Gastrocnemius medialis (tissue), 4 donors: ENCODE data around the gene LRRC75B. TPM values are rescaled to one million over a fixed set of nuclear protein-coding genes. Genes with fewer than 3 reads are reported as not detected.

Experiments used
- ATAC-seq, 2 donors: fragments of 150-250 bp; one replicate each; pipeline ENCODE4 v1.9.1; 2016
- DNase-seq, 2 donors: peaks; one replicate each; pipeline ENCODE4 v3.0.0-alpha.2; 2019
- H3K27ac ChIP-seq, 4 donors: fragments of 200-600 bp; sonication (generic); 1 replicate in 1 of 4; 2 replicates in 3 of 4; pipeline ENCODE4 v1.5.1; 2016 to 2018; ENCODE audit warnings: mild to moderate bottlenecking in 2 of 4, moderate library complexity in 1 of 4
- H3K27me3 ChIP-seq, 3 donors: fragments of 200-600 bp; sonication (generic) in 2 of 3; 1 replicate in 1 of 3; 2 replicates in 2 of 3; pipeline versions ENCODE4 v1.5.1 to v1.6.0; 2016 to 2019; ENCODE audit warnings: mild to moderate bottlenecking in 1 of 3, moderate library complexity in 1 of 3
- H3K36me3 ChIP-seq, 2 donors: fragments of 200-600 bp; sonication (generic) in 1 of 2; one replicate each; pipeline ENCODE4 v1.5.1; 2017 to 2018
- H3K4me1 ChIP-seq, 2 donors: fragments of 200-600 bp; sonication (generic) in 1 of 2; one replicate each; pipeline ENCODE4 v1.5.1; 2016 to 2017; ENCODE audit warnings: mild to moderate bottlenecking in 2 of 2
- H3K4me3 ChIP-seq, 4 donors: fragments of 200-600 bp; sonication (generic) in 3 of 4; 1 replicate in 1 of 4; 2 replicates in 3 of 4; pipeline ENCODE4 v1.5.1; 2016 to 2019; ENCODE audit warnings: mild to moderate bottlenecking in 2 of 4
- H3K9me3 ChIP-seq, 3 donors: fragments of 200-600 bp; sonication (generic) in 2 of 3; 1 replicate in 1 of 3; 2 replicates in 2 of 3; pipeline ENCODE4 v1.5.1; 2016 to 2019
- POLR2A ChIP-seq, 2 donors: fragments of 450-650 bp; IDR thresholded peaks; one replicate each; pipeline ENCODE4 v1.6.1; 2017; ENCODE audit warnings: antibody characterized with exemption in 2 of 2, mild to moderate bottlenecking in 2 of 2, moderate library complexity in 2 of 2
- in situ Hi-C, 4 donors: fragments of 200-750 bp; cut with MboI; loops; one replicate each; pipeline versions ENCODE4 v1.15.0 to v1.8.0; 2017; ENCODE audit warnings: low sequenced_read_pairs in 4 of 4
- intact Hi-C: fragments of 100-400 bp; cut with DNase I; formaldehyde crosslinking; loops from one replicate; pipeline ENCODE4 v1.15.1; 2023; ENCODE audit warnings: low total_unique reads
- total RNA-seq, 4 donors: library from RNA; depleted of rRNA; stranded (reverse); fragments of >200 nt; gene quantifications; one replicate each; pipeline versions ENCODE4 v1.1.0 to v1.2.3, GENCODE V29; 2016
- TF ChIP-seq, protein P1 (sequence below), 5 experiments: fragments of 450-650 bp in 3 of 5; fragments of 200-600 bp in 2 of 5; sonication (generic) in 2 of 5; IDR thresholded peaks in 4 of 5; conservative IDR thresholded peaks in 1 of 5; 1 replicate in 4 of 5; 2 replicates in 1 of 5; pipeline ENCODE4 v1.5.1; 2016 to 2019; ENCODE audit warnings: antibody characterized with exemption in 5 of 5, mild to moderate bottlenecking in 3 of 5, moderate library complexity in 3 of 5

LRRC75B gene
- total RNA-seq, 4 donors from 2014 or later, result 1.9 to 3.4 (median 2.8) TPM

DNA sequence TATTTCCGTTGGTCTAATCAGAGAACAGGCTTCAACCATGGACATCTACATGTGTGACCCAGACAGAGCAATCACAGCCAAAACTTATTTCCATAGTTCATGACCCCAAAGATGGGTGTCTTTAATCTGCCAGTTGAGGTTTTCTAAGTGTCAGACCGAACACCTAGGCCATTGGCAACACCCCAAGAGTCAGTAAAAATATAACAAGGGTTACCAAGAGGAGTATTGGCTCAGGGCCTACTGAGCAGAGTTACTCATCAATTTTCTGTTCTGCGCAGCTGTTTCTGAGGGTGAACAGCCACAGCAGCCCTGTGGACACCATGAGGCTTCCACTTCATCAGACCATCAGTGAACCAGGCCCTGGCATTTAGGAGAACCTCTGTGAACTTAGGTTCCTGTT lies 56.8 kb downstream of the LRRC75B start:
- H3K27ac ChIP-seq, result no peak overlapping the region
- DNase-seq, result no peak
- no peak for ATAC-seq
- no peak overlapping the region for H3K4me3 ChIP-seq
- H3K27me3 ChIP-seq, result no peaks in the 10 kb centered on the region
- intact Hi-C loops, result no loop called here
- in situ Hi-C loops, result no loop called here
- TF ChIP-seq POLR2A (IDR thresholded peaks at IDR 0.05), result no peak
- TF ChIP-seq, protein P1, sequence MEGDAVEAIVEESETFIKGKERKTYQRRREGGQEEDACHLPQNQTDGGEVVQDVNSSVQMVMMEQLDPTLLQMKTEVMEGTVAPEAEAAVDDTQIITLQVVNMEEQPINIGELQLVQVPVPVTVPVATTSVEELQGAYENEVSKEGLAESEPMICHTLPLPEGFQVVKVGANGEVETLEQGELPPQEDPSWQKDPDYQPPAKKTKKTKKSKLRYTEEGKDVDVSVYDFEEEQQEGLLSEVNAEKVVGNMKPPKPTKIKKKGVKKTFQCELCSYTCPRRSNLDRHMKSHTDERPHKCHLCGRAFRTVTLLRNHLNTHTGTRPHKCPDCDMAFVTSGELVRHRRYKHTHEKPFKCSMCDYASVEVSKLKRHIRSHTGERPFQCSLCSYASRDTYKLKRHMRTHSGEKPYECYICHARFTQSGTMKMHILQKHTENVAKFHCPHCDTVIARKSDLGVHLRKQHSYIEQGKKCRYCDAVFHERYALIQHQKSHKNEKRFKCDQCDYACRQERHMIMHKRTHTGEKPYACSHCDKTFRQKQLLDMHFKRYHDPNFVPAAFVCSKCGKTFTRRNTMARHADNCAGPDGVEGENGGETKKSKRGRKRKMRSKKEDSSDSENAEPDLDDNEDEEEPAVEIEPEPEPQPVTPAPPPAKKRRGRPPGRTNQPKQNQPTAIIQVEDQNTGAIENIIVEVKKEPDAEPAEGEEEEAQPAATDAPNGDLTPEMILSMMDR (IDR thresholded peaks at IDR 0.05 in 4 of 5, conservative IDR thresholded peaks at IDR 0.05 in 1 of 5), result no peak
- peaks cover 12 to 26% of the 10 kb centered on the region in 2 donors for H3K4me1 ChIP-seq
- no peaks in the 10 kb centered on the region for H3K9me3 ChIP-seq
- peaks cover 0 to 8% of the 10 kb centered on the region in 2 donors for H3K36me3 ChIP-seq

Other genes starting within 250 kb of the LRRC75B start
- 1 to 10 TPM in 3 of 4 donors, under 1 TPM in 1; 0.39 to 3.6 (median 1.2) TPM for gene ADORA2A, start 165.5 kb downstream of the LRRC75B start, total RNA-seq
- gene UPB1, start 97.7 kb downstream of the LRRC75B start, total RNA-seq, result under 1 TPM; 0.20 to 0.25 (median 0.22) TPM
- gene GUCD1, start 37.9 kb downstream of the LRRC75B start, total RNA-seq, result 100 to 1,000 TPM; 215 to 315 (median 238) TPM
- 100 to 1,000 TPM; 119 to 166 (median 145) TPM for gene SNRPD3, start 37.1 kb downstream of the LRRC75B start, total RNA-seq
- gene GGT1, start 10.1 kb upstream of the LRRC75B start, total RNA-seq, result 1 to 10 TPM in 2 of 4 donors, under 1 TPM in 2; 0.29 to 1.3 (median 0.94) TPM
- gene PIWIL3, start 181.6 kb upstream of the LRRC75B start, total RNA-seq, result not detected
- gene SGSM1, start 213.1 kb upstream of the LRRC75B start, total RNA-seq, result under 1 TPM in 3 of 4 donors, not detected in 1; 0.07 to 0.44 (median 0.41) TPM